K562 (cell line): Measurements from ENCODE around the gene ITPR2.
"Not testable (repeated sequence)": the region's sequence is repeated elsewhere in the genome, so short reads cannot be mapped to it uniquely, and the experiment has no call there.

ENCODE experiments used
- CBX5 ChIP-seq: IDR thresholded peaks from 2 replicates; pipeline ENCODE4 v1.6.1; 2014; ENCODE audit warnings: low read depth, borderline replicate concordance
- EWSR1 ChIP-seq: fragments of 450-650 bp; IDR thresholded peaks from 2 replicates; pipeline ENCODE4 v1.6.1; 2018; ENCODE audit warnings: borderline replicate concordance, mild to moderate bottlenecking, low read depth, moderate library complexity; ENCODE audit not compliant: partially characterized antibody
- SMC3 ChIP-seq: conservative IDR thresholded peaks from 2 replicates; pipeline ENCODE4 v1.6.1; 2011; ENCODE audit warnings: low read depth, low read length, improper control_type of control experiment; ENCODE audit not compliant: insufficient read depth
- ZNF384 ChIP-seq: IDR thresholded peaks from 2 replicates; pipeline ENCODE4 v1.6.1; 2012; ENCODE audit warnings: low read depth, low read length, improper control_type of control experiment
- ZNF431 ChIP-seq: sonication (generic); formaldehyde crosslinking; IDR thresholded peaks from 2 replicates; pipeline ENCODE4 v1.8.0; 2022; ENCODE audit warnings: mild to moderate bottlenecking, missing genetic modification reagents
- ZNF668 ChIP-seq: fragments of 250-450 bp; sonication (Bioruptor Pico); IDR thresholded peaks from 2 replicates; pipeline ENCODE4 v1.8.0; 2022; ENCODE audit warnings: mild to moderate bottlenecking, inconsistent platforms
- TF ChIP-seq, protein P1 (sequence below): fragments of 250-450 bp; sonication (Bioruptor Pico); IDR thresholded peaks from 2 replicates; pipeline ENCODE4 v1.5.0; 2020; ENCODE audit warnings: mild to moderate bottlenecking
- TF ChIP-seq, protein P2 (sequence below), 3 experiments: IDR thresholded peaks in 2 of 3; conservative IDR thresholded peaks in 1 of 3; 2 replicates each; pipeline ENCODE4 v1.5.1; 2011 to 2012; ENCODE audit warnings: low read length in 3 of 3, mild to moderate bottlenecking in 3 of 3, control low read depth in 2 of 3, improper control_type of control experiment in 1 of 3, inconsistent platforms in 1 of 3, low read depth in 1 of 3, mixed read lengths in 1 of 3, moderate library complexity in 1 of 3; ENCODE audit not compliant: insufficient read depth in 2 of 3

DNA sequence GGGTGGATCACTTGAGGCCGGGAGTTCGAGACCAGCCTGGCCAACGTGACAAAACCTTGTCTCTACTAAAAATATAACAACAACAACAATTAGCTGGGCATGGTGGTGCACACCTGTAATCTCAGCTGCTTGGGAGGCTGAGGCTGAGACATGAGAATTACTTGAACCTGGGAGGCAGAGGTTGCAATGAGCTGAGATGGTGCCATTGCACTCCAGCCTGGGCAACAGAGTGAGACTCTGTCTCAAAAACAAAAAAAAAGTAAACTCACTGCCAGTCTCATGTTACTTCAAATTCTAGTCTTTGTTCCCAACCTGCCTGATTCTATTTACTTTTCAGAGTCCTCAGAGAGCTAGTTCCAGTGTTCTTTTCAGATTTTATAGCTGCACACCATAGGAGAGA lies 29.8 kb upstream of the ITPR2 start:
- TF ChIP-seq, protein P1, sequence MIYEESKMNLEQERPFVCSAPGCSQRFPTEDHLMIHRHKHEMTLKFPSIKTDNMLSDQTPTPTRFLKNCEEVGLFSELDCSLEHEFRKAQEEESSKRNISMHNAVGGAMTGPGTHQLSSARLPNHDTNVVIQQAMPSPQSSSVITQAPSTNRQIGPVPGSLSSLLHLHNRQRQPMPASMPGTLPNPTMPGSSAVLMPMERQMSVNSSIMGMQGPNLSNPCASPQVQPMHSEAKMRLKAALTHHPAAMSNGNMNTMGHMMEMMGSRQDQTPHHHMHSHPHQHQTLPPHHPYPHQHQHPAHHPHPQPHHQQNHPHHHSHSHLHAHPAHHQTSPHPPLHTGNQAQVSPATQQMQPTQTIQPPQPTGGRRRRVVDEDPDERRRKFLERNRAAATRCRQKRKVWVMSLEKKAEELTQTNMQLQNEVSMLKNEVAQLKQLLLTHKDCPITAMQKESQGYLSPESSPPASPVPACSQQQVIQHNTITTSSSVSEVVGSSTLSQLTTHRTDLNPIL (CRISPR knock-in tag) = not testable (repeated sequence)
- not testable (repeated sequence) for TF ChIP-seq ZNF384; ZNF431 (CRISPR knock-in tag); EWSR1; SMC3; ZNF668; CBX5
- TF ChIP-seq, protein P2, sequence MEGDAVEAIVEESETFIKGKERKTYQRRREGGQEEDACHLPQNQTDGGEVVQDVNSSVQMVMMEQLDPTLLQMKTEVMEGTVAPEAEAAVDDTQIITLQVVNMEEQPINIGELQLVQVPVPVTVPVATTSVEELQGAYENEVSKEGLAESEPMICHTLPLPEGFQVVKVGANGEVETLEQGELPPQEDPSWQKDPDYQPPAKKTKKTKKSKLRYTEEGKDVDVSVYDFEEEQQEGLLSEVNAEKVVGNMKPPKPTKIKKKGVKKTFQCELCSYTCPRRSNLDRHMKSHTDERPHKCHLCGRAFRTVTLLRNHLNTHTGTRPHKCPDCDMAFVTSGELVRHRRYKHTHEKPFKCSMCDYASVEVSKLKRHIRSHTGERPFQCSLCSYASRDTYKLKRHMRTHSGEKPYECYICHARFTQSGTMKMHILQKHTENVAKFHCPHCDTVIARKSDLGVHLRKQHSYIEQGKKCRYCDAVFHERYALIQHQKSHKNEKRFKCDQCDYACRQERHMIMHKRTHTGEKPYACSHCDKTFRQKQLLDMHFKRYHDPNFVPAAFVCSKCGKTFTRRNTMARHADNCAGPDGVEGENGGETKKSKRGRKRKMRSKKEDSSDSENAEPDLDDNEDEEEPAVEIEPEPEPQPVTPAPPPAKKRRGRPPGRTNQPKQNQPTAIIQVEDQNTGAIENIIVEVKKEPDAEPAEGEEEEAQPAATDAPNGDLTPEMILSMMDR (IDR thresholded peaks at IDR 0.05 in 2 of 3, conservative IDR thresholded peaks at IDR 0.05 in 1 of 3; ENCODE audit: insufficient read depth in 2 of 3, low read depth in 1 of 3, low read length in 3 of 3) = not testable (repeated sequence)
